Stimulated activated CD8-positive, alpha-beta memory T cell treated with anti-CD3 and anti-CD28 coated beads, Interleukin-12 subunit alpha, Interleukin-12 subunit beta, amount 100 ng/mL, for 24 hours (primary cell): Measurements from ENCODE around the gene USP20.
A peak's percentile ranks its signal among the peaks of the same experiment; 100 is the strongest.
"Not testable (repeated sequence)": the region's sequence is repeated elsewhere in the genome, so short reads cannot be mapped to it uniquely, and the experiment has no call there.

ENCODE experiments used
- DNase-seq: peaks from one replicate; pipeline ENCODE4 v3.0.0-alpha.2; 2020; ENCODE audit errors: extremely low read depth

The USP20 gene

DNA sequence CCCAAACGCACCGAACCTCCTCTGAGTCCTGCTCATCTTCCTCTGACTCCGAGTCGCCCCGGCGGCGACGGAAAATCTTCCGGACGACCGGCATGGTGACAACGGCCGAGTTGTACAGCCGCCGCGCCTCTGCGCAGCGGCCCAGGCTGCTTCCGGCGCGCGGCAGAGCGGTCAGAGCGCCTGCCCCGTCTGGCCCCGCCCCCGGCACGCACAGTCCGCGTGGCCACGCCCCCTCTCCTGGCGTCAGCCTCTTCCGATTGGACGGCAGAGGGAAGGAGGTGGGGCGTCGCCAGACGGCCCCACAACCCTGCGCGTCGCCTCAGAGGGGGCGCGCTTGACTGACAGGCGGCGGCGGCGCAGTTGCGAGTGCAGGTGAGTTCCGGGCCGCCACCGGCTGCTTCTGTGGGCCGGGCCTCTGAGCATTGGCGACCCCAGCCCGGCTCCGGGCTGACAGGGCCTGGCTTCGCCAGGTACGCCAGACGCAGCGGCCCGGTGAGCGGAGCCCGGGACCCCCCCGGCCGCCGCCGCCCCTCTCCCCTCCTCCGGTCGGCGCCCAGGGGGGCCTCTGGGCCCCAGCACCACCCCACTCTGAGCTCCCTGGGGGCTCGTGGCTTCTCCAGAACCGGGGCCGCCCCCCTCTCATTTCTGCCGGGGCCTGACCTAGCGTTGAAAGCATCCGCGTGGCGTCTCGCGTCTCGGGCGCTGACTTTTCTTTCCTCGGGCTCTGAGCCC is at the start of gene USP20, which contains the start of gene C9orf78:
Gene USP20, plus strand, starts transcription at position 331 of the 732 bp plus-strand sequence. CDS start 17,098 bp downstream, outside the sequence.
Gene C9orf78, minus strand, starts transcription at position 148 of the 732 bp plus-strand sequence. Its CDS starts 54 bp downstream, at position 94.
- peak; percentile 93 for DNase-seq

- no peak for DNase-seq
Measured at GRCh38 chr9:129785866-129786265, 49.4 kb upstream of the USP20 start.

GRCh38 chr9:129786481-129786880 is 48.8 kb upstream of the USP20 start:
- no peak for DNase-seq

DNA sequence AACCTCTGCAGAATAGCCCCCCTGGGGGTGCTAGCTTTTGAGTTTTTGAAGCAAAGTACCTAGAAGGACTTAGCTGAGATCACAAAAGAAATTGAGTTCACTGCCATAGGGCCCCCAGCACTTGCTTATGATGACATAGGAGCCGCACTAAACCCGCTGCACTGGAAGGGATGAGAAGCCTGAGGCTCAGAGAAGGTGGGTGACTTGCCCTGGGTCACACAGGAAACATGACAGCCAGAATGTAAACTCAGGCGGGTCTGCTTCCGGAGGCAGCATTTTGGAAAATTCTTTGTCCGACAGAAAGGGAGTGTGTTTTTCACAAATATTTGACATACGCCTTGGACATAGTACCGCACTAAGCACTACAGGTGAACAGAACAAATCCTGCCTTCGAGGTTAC is 40.7 kb upstream of the USP20 start:
- no peak for DNase-seq

DNA sequence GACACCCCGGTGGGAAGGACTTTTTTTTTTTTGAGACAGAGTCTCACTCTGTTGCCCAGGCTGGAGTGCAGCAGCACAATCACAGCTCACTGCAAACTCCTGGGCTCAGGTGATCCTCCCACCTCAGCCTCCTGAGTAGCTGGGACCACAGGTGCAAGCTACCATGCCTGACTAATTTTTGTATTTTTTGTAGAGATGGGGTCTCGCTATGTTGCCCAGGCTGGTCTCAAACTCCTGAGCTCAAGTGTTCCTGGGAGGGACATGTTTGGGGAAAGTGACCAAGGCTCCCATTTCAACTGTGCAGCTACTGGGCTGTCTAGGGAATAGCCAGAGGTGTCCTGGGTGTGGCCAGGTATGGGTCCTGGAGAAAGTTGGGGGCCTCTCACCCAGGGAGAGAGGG is 39.2 kb upstream of the USP20 start:
- DNase-seq = not testable (repeated sequence)

GRCh38 chr9:129798973-129799372 is 36.3 kb upstream of the USP20 start:
- DNase-seq = no peak

DNA sequence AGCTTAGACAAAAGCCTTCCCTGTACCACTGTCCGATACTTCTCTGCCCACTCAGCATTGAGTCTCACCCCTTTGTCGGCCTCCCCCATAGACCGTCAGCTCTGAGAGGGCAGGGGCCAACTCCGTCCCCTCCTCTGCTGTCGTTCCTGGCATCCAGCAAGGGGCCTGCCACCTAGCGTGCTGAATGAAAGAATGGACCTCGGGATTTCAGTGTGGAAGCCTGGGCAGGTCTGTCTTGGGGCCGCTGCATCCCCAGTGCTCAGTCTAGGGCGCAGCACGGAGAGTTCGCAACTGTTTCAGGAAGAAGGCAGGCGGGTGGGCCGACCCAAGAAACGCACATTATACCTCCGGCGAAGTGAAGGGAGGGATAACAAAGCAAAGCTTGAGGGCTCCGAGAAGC is 33.8 kb upstream of the USP20 start:
- DNase-seq = no peak

DNA sequence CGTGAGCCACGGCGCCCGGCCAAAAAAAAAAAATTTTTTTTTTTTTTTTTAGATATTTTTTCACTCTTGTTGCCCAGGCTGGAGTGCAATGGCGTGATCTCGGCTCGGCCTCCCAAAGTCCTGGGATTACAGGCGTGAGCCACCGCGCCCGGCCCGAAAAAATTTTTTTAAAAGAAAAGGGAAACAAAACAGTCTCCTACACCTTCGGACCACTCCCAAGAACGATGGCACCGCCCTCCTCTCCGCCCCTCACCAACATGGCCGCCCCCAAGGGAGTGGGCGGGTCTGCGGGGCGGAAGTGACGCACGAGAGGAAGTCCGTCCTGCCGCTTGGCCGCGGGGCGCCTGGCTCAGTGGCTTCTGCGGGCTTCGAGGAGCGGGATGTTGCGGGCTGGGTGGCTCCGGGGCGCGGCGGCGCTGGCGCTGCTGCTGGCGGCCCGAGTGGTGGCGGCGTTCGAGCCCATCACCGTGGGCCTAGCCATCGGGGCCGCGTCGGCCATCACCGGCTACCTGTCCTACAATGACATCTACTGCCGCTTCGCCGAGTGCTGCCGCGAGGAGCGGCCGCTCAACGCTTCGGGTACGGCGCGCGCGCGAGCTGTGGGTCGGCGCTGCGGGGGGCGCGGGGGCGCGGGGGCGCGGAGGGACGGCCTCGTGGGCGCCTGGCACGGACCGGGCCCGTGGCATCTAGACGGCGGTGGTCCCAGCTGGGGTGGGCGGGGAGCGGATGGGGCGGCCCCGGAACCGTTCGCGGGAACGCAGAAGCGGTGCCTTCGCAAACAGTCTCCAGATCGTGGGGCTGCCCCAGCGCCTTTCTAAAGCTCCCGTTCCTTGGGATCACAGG is 32.2 kb upstream of the USP20 start, which contains the start of gene TOR1B:
Gene TOR1B, plus strand, starts transcription at position 352 of the 843 bp plus-strand sequence. Its CDS starts 29 bp downstream, at position 381.
- DNase-seq = peak; percentile 82

DNA sequence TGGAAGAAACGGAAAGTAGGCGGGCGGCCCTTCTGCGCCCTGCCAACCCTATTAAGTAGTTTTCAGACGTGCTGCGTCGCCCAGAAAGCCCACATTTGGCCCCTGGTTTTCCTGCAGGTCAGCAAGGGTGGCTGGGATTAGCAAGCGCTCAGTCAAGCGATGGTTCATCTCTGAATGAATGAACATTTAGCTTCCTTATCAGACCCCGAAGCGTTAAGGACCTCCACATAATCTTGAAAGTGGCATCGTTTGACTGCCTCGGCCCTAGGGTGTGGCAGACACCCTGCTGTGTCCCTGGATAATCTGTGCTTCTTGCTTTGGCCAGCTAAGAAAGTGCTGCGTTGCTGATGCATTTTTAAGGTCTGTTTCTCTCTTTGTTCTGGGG is 31.6 kb upstream of the USP20 start:
- DNase-seq = no peak

GRCh38 chr9:129806061-129806460 is 29.2 kb upstream of the USP20 start:
- DNase-seq = no peak

DNA sequence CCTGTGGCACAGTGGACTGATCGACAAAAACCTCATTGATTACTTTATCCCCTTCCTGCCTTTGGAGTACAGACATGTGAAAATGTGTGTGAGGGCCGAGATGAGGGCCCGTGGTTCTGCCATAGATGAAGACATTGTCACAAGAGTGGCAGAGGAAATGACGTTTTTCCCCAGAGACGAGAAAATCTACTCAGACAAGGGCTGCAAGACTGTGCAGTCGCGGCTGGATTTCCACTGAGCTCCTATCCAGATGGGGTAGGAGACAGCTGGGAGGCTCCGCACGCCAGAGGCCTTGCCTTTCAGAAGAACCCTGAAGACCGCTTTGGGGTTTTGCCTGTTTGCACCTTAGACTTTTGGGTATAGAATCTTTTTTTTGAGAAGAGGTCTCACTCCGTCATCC is 25.9 kb upstream of the USP20 start:
- DNase-seq = no peak

- DNase-seq = no peak
Measured at GRCh38 chr9:129810116-129810515, 25.1 kb upstream of the USP20 start.

GRCh38 chr9:129810788-129811187 is 24.5 kb upstream of the USP20 start:
- DNase-seq = no peak

DNA sequence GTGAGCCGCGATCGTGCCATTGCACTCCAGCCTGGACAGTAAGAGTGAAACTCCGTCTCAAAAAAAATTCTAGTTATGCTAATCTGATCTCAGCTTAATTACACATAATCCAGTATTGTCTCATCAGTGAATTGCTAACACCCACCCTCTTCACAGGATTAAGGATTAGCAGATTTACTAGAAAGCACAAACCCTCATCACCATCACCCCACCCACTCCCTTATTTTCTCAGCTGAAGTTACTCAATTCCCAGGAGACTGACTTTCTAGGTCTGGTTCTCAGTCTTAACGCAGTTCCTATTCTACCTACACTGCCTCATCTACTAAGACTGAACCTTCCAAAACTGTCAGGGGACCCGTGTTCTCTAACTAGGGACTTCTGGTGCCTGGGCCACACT is 23.3 kb upstream of the USP20 start:
- DNase-seq = no peak

GRCh38 chr9:129812385-129812784 is 22.9 kb upstream of the USP20 start:
- no peak for DNase-seq

DNA sequence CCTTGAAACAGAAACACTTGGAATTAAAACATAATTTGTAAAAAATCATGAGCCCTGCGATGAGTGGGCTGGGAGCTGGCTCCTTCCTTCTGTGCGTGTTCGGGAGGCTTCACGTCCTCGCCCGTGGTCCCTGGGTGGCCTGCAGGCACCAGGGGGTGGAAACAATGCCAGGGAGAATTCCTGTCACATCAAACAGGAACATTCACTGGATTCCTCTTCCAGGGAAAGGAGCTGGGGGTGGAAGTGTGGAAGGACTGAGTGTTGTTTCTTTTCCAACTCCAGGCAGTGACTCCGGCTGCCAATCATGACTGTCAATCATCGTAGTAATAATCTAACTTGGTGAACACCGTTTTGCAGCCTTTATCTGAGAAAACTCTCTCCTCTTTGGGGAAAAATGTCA is 21.6 kb upstream of the USP20 start:
- no peak for DNase-seq

DNA sequence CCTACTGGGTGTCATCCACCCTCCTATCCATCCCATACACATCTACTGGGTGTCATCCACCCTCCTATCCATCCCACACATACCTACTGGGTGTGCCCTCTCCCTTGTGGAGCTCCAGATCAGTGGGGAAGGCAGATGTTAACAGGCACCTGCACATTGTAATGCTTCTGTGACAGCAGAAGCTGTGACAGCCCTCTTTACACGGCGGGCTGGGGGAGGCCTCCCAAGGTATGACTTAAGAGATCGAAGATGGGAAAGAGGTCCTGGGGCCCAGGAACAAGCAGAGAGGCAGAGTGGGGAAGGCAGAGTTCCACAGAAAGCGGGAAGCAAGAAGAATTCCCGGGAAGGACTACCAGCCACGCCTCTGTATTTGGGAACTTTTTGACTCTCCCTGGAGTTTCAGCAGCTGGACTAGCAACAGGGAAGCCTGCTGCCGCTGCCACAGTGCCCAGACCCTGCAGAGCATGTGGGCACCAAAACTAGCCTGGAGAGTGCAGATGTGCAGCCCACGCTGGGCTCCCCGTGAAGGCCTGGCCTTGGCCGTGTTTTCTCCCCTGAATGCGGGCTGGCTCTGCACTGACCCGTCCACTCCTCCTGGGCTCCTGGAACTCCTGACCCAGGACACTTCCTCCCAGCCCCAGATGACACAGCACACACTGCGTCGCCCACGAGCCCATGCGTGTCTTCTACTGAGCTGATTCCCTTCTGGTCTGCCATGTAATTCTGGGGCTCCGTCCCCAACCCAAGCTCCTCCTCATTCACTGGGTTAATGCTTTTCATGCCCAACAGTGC is 20.6 kb upstream of the USP20 start:
- no peak for DNase-seq

DNA sequence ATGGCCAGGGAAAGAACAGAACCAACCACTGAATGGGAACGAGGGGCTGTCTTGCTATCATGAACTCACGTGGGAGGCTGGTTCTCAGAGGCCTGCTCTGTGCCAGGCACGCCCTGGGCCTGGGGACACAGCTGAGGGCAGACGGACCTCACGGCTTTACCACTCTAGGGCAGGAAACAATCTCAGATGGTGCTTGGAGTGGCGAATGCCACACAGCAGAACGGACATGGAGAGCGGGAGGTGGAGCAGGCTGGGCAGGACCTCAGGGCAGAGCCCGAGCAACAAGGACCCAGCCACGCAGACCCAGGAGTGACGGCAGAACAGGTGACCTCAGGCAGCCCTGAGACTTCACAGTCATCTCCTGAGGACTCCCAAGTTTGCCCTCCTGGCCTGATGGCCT is 20.0 kb upstream of the USP20 start:
- no peak for DNase-seq

DNA sequence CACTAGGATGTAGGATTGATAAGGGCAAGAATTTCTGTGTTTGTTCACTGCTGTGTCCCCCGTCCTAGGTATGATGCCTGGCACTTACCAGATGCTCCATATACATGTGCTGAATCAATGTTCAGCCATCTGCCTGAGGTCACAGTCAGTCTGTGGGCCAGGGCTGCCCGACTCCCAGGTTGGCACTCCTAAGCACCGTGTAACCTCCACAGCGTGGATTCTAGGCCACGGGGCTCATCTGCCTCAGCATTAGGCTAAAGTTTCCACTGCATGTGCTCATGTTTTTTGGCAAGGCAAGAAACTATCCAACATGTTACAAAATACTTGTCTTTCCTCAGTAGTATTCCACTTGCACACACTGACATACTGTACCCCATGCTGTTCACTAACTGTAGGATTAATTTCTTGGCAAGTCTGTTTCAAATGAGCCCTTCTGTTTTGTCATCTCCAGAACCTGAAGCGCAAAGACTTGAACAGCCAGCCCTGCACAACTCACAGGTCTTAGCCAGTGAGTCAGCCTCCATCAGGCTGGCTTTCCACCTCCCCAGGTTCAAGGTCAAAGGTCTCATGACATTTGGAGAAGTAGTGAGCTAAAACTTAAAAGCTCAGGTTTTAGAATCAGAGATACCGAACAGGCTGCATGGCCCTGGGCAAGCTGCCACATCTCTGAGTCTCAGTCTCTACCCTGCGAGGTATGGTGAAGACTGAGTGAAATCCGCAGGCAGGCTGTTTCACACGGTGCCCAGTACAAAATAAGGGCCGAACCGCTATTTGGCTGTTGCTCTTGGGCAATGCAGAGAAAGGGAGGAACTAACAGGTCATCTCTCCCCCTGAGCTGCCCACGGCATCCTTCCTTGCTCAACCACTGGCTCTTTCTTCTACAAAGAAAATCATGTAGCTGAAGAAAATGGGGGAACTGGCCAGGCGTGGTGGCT is 18.5 kb upstream of the USP20 start:
- DNase-seq = no peak

DNA sequence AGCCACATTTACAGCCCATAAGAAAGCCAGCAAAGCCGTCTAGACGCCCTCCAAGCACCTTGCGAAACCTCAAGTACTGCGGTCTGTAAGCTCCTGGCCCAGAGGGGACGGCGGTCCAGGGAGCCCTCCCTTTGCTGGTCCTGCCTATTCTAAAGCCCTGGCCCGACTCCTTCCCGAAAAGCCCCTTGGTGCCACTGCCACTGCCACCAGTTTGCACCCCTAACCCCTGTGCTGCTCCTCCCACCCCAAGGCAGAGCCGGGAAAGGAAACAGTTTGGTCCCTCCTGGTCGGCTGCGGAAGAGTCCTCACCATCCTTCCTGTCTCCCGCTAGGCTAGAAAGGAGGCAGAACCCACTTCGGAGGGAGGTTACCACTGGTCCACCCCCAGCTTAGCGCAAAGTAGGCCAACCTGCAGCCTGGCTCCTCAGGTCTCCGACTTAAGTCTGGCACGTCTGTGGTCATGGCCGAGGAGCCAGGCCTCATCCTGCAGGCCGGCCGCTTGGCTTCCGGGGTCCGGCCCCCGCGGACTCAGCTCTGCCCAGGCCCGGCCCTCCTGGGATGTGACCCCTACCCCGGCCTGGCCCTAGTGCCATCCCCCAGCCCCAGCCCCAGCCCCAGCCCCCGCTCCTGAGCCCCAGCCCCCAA is 12.2 kb upstream of the USP20 start:
- DNase-seq = no peak
